Stimulated activated CD4-positive, alpha-beta T cell treated with anti-CD3 and anti-CD28 coated beads, Interleukin-15, amount 100 ng/mL, for 24 hours (primary cell): ENCODE data around the gene STAT4.
A peak's percentile ranks its signal among the peaks of the same experiment; 100 is the strongest.

ENCODE experiments used
- DNase-seq: peaks from one replicate; pipeline ENCODE4 v3.0.0-alpha.2; 2020

Gene STAT4

GRCh38 chr2:191144217-191144616 is 6.6 kb downstream of the STAT4 start:
- no peak for DNase-seq

GRCh38 chr2:191143791-191144190 is 7.0 kb downstream of the STAT4 start:
- DNase-seq: no peak

- no peak for DNase-seq
Observed at GRCh38 chr2:191128911-191129304, 21.9 kb downstream of the STAT4 start.

DNA sequence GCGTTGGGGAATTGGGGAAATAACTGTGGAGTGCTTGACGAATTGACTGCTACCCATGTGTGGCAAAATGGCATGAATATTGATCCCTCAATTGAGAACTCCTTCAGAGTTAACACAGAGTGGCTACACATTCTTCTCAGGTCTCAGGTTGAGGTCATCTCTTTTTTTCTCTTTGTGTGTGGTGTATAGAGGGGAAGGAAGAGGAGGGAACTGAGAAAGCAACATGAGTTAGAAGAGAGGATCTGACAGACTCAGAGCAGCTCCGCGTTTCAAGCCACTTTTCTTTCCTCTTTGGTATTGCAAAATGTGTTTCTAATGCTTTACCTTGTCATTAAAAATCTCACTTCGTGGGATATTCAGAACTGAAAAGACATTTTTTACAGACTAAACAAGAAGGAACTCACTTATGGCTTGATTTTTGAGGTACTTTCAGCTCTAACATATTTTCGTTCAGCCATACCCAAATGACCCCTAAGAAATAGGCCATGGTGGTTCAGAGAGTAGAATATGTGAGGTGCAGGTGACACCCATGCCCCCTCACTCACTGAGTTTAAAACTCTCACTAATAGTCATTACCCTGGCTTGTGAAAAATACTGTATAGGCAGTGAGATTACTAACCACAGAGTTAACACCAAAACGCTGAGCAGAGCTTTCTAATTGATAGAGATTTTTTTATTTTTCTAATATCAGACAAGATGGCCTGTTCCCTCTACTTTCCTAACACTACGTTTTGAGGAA is 22.5 kb downstream of the STAT4 start:
- DNase-seq: no peak

DNA sequence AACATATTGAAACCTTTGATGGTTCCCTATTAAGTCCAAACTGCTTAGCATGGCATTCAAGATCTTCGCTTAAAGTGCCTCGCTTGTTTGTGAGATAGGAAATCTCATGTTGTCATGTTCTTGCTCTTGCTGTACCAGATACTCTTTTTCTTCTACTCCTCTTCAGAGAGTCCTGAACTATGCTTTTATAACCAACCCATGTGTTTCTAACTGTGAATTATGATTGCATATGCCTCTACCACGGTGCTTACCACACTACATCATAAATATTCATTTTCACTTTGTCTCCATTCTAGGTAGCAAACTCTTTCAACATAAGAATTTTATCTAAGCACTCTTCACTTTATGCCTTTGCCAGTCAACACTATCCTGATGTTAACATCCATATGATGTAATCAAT is 23.6 kb downstream of the STAT4 start:
- no peak for DNase-seq

DNA sequence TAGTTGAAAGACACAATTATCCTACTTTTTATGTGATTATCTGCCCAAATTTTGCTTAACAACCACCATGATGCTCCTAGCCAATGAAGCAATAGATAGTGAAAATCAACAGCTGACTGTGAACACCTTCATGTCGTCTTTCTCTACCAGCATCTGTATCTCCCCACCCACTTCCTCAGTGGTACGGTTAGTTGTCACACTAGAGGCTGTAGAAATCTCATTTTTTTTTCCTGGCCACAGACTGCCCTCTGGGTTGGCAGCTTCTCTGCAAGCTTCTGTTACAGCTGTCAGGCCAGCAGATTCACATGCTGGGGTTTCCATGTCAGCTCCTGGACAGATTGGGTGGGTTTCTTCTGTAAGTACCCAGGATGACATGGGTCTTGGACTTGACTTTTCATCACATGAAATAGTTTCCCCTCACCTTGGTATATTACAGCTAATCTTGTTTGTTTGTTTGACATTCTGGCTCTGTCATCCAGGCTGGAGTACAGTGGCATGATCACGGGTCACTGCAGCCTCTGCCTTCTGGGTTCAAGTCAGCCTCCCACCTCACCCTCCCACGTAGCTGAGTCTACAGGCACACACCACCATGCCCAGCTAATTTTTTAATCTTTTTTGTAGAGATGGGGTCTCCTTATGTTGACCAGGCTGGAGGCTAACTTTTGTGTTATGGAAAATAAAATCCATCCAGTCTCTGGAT is 24.3 kb downstream of the STAT4 start:
- no peak for DNase-seq

DNA sequence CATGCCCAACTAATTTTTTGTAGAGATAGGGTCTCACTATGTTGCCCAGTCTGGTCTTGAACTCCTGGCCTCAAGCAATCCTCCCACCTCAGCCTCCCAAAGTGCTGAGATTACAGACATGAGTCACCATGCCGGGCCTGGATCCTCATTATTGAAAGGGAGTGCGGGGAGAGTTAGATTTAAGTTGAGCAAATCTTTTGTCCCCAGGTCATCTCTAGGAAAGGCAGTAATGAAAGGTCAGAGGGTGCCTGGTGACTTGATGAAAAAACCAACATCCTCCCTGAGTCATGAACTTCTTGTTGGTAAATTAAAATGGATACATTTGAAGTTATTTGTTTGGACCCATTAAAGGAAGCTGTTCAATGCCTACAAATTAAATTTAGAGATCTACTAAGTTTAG is 25.1 kb downstream of the STAT4 start:
- no peak for DNase-seq

DNA sequence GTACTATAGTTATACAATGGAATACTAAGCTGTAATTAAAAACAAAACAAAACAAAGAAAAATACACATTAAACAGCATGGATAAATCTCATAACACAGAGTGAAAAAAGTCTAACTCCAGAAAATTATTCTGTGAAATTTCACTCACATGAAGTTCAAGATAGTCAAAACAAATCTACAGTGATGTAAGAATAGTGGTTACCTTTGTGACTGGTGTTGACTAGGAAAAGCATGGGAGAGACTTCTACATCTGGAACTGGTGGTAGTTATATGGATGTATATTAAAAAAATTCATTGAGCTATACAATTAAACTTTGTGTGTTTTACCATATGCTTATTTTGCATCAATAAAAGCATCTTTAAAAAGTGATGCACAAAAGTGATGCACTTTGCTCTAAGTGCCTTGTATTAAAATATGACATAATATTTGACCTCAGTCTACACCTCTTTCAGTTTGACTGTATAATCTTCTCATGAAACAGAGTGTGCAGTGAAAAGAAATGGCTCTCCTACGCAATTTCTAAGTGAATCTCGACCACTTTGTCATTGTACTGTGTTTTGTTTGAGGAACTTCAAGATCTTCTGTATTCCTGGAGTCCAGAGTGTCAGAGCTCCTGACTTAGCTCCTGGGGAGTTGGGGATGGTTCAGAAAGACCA is 28.0 kb downstream of the STAT4 start:
- DNase-seq: no peak

- no peak for DNase-seq
Observed at GRCh38 chr2:191117341-191117740, 33.5 kb downstream of the STAT4 start.

GRCh38 chr2:191115804-191116203 is 35.0 kb downstream of the STAT4 start:
- DNase-seq: no peak

DNA sequence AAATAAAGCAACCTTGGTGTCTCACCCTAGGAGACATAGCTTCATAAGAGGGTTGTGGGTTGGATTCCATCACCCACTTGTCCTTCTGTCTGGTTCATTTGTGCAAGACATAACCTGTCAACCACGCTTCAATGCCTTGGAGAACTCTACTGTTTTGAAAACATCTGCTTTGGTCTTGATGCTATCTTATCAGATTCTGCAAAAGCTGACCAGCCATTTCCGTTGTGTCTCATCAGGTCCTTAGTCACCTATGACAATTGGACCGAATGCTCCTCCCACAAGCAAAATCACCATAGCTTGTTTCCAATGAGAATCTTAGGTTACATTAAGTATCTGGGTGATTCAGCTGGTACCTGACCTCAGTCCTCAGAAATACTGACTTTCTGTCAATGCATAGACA is 35.4 kb downstream of the STAT4 start:
- DNase-seq: peak; percentile 73

DNA sequence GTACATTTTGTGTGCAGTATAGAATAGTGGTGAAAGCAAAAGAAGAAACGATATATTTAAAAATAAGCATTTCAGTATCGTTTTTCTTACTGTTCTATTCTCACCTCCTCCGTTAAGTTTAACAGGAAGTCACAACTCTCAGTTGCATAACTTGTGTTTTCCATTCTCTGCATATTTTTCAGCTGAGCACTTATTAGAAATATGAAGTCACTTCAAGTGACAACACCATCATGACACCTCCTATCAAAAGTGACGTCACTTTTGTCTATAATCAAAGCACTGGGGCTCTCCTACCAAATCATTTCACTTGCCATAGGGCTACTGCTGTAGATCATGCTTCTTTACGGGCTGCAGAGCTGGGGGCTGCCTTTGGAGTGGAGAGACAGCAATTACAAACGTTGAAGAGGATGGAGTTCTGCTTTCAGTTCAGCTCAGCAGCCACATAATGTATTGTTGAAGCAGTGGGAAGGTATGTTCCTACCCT is 36.3 kb downstream of the STAT4 start:
- DNase-seq: peak; percentile 28

GRCh38 chr2:191113761-191114160 is 37.0 kb downstream of the STAT4 start:
- DNase-seq: no peak

DNA sequence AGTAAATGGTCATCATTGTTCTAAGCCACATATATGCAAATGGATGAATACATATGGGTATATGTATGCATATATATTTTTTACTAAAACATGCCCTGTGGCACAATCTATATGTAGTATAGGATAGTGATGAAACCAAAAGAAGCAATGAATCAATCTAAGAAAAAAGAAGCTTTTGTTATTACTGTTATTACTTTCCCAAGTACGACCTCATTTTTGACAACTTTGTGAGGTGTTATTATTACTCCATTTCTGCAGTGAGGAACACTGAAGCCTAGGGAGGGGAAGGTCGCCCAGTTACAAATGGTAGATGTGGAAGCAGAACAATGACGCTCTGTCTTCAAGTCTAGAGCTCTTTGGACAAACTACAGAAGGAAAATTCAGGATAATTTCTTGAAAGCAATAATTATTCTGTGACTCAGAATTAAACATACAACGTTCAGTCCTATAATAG is 38.3 kb downstream of the STAT4 start:
- no peak for DNase-seq

DNA sequence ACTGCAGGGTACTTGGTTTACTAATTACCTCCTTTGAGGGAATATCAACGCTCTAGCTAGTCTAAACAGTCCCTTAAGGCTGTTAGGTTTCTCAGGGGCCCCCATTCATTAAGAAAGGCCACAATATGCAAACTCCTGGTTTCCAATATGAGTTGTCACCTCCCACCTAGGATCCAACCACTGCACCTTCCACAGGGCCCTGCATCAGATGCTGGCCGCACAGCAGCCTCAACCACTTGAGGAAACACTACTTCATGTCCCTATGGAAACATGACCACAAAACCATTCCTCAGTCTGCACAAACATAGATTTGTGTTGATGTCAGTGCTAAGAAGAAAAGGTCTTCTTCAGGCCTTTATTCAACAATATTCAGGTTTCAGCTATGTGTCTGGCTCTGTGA is 40.9 kb downstream of the STAT4 start:
- peak; percentile 65 for DNase-seq

- DNase-seq: no peak
Observed at GRCh38 chr2:191108331-191108730, 42.5 kb downstream of the STAT4 start.

GRCh38 chr2:191105082-191105481 is 45.7 kb downstream of the STAT4 start:
- no peak for DNase-seq

DNA sequence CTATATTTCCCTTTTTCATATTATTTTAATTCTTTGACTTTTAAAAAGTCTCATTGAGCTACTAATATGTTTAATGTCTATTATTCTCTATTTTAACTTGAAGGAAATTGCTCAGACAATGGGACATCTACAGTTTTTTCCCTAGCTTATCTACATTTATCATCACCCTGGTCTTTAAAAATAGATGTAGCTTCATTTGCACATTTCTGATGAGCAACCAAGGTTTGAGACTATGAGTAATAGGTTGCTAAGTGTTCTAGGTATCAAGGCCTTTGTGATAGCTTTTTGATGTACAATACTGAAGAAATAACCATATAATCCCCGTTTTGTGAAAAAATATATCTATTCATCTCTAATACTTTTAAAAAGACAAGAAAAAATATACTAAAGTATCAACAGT is 47.0 kb downstream of the STAT4 start:
- DNase-seq: no peak

GRCh38 chr2:191100216-191100615 is 50.6 kb downstream of the STAT4 start:
- no peak for DNase-seq

- DNase-seq: no peak
Observed at GRCh38 chr2:191087311-191087710, 63.5 kb downstream of the STAT4 start.

- no peak for DNase-seq
Observed at GRCh38 chr2:191086706-191087105, 64.1 kb downstream of the STAT4 start.

- DNase-seq: no peak
Observed at GRCh38 chr2:191083540-191083939, 67.3 kb downstream of the STAT4 start.

GRCh38 chr2:191082321-191082720 is 68.5 kb downstream of the STAT4 start:
- no peak for DNase-seq
